Body of pancreas (tissue), 4 donors: Measurements from ENCODE around the gene COL9A3.

Experiments
- POLR2A ChIP-seq, 3 donors: fragments of 450-650 bp; IDR thresholded peaks; one replicate each; pipeline ENCODE4 v1.6.1; 2016; ENCODE audit warnings: antibody characterized with exemption in 3 of 3, mild to moderate bottlenecking in 2 of 3
- TF ChIP-seq, protein P1 (sequence below), 7 experiments: fragments of 450-650 bp in 4 of 7; fragments of 200-600 bp in 3 of 7; sonication (generic) in 3 of 7; IDR thresholded peaks; one replicate each; pipeline ENCODE4 v1.5.1; 2016 to 2019; ENCODE audit warnings: antibody characterized with exemption in 7 of 7

DNA sequence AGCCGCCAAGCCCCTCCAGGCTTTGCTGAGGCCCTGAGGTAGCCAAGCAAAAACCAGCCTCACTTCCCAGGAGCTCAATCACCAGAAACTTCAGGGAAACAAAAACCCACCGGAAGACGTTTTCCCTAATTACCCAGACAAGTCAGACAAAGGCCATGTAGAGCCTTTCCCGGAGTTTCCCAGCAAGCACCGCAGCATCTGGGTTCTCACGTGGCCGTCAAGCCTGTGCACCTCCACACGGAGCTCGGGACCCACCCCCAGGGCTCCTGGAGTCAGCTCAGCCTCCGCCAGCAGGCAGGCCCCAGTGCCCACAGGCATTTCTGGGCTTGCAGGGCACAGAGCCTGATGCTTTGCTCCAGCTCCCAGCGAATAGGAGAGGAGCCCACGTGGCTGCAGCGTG, 30.7 kb upstream of the COL9A3 start:
- TF ChIP-seq, protein P1, sequence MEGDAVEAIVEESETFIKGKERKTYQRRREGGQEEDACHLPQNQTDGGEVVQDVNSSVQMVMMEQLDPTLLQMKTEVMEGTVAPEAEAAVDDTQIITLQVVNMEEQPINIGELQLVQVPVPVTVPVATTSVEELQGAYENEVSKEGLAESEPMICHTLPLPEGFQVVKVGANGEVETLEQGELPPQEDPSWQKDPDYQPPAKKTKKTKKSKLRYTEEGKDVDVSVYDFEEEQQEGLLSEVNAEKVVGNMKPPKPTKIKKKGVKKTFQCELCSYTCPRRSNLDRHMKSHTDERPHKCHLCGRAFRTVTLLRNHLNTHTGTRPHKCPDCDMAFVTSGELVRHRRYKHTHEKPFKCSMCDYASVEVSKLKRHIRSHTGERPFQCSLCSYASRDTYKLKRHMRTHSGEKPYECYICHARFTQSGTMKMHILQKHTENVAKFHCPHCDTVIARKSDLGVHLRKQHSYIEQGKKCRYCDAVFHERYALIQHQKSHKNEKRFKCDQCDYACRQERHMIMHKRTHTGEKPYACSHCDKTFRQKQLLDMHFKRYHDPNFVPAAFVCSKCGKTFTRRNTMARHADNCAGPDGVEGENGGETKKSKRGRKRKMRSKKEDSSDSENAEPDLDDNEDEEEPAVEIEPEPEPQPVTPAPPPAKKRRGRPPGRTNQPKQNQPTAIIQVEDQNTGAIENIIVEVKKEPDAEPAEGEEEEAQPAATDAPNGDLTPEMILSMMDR (IDR thresholded peaks at IDR 0.05) = no peak
- TF ChIP-seq POLR2A (IDR thresholded peaks at IDR 0.05) = no peak
